ENCODE data around the gene HSD17B8.

The HSD17B8 gene

GRCh38 chr6:33191383-33192104 is 12.9 kb upstream of the HSD17B8 start:
- no peak for DNase-seq (ENCODE audit: low spot score)

GRCh38 chr6:33192105-33192646 is 12.3 kb upstream of the HSD17B8 start, which contains the start of gene COL11A2:
COL11A2 (minus strand) TSS chr6:33192467; CDS start chr6:33192240, 227 bp downstream.
- no peak for DNase-seq (ENCODE audit: low spot score)

- DNase-seq (ENCODE audit: low spot score), result peak; percentile 58
Observed at GRCh38 chr6:33192671-33193602, 11.5 kb upstream of the HSD17B8 start.

- no peak for DNase-seq (ENCODE audit: low spot score)
Observed at GRCh38 chr6:33193619-33194018, 10.8 kb upstream of the HSD17B8 start.

GRCh38 chr6:33194431-33194979 is 9.9 kb upstream of the HSD17B8 start:
- DNase-seq (ENCODE audit: low spot score), result no peak

GRCh38 chr6:33195304-33196165 is 8.9 kb upstream of the HSD17B8 start:
- DNase-seq (ENCODE audit: low spot score), result no peak

GRCh38 chr6:33197431-33198048 is 6.9 kb upstream of the HSD17B8 start:
- DNase-seq (ENCODE audit: low spot score), result peak; percentile 84

GRCh38 chr6:33198159-33198852 is 6.1 kb upstream of the HSD17B8 start:
- DNase-seq (ENCODE audit: low spot score), result no peak

- no peak for DNase-seq (ENCODE audit: low spot score)
Observed at GRCh38 chr6:33198853-33199436, 5.5 kb upstream of the HSD17B8 start.

GRCh38 chr6:33199687-33200218 is 4.7 kb upstream of the HSD17B8 start:
- DNase-seq (ENCODE audit: low spot score), result peak; percentile 88

- DNase-seq (ENCODE audit: low spot score), result peak; percentile 99
Observed at GRCh38 chr6:33200219-33201146, 4.0 kb upstream of the HSD17B8 start, which contains the start of the genes RXRB and SLC39A7. RXRB (minus strand) TSS chr6:33200665; CDS start chr6:33200476, 189 bp downstream. SLC39A7 (plus strand) TSS chr6:33200867; CDS start chr6:33201246, 379 bp downstream.

GRCh38 chr6:33201147-33201545 is 3.3 kb upstream of the HSD17B8 start:
- peak; percentile 36 for DNase-seq (ENCODE audit: low spot score)

- DNase-seq (ENCODE audit: low spot score), result no peak
Observed at GRCh38 chr6:33201935-33202334, 2.5 kb upstream of the HSD17B8 start.

- DNase-seq (ENCODE audit: low spot score), result no peak
Observed at GRCh38 chr6:33202799-33203198, 1.7 kb upstream of the HSD17B8 start.

- no peak for DNase-seq (ENCODE audit: low spot score)
Observed at GRCh38 chr6:33203443-33204164, 851 bp upstream of the HSD17B8 start.

GRCh38 chr6:33204165-33204414 is 365 bp upstream of the HSD17B8 start:
- DNase-seq (ENCODE audit: low spot score), result no peak

- no peak for DNase-seq (ENCODE audit: low spot score)
Observed at GRCh38 chr6:33205191-33206026, 954 bp downstream of the HSD17B8 start.
